ENCODE measurements around the gene KCNG4.

KCNG4 gene

DNA sequence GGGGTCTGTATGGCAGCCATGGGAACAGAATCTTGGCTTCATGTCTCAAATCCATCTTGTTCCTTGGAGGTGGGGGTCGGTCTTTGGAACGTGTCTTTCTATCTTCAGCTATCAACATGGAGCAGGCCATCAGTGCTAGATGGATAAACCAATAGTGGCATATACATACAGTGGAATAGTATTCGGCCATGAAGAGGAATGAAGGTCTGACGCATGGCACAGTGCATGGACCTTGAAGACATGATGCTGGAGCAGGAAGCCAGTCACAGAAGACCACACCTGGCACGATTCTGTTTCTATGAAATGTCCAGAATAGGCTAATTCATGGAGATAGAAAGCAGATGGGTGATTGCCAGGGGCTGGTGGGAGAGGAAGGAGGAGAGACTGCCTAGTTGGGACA lies 7.8 kb downstream of the KCNG4 start:
- no peak for DNase-seq (ENCODE audit: low read depth in 2 of 2)
- TF ChIP-seq, protein P1, sequence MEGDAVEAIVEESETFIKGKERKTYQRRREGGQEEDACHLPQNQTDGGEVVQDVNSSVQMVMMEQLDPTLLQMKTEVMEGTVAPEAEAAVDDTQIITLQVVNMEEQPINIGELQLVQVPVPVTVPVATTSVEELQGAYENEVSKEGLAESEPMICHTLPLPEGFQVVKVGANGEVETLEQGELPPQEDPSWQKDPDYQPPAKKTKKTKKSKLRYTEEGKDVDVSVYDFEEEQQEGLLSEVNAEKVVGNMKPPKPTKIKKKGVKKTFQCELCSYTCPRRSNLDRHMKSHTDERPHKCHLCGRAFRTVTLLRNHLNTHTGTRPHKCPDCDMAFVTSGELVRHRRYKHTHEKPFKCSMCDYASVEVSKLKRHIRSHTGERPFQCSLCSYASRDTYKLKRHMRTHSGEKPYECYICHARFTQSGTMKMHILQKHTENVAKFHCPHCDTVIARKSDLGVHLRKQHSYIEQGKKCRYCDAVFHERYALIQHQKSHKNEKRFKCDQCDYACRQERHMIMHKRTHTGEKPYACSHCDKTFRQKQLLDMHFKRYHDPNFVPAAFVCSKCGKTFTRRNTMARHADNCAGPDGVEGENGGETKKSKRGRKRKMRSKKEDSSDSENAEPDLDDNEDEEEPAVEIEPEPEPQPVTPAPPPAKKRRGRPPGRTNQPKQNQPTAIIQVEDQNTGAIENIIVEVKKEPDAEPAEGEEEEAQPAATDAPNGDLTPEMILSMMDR (IDR thresholded peaks at IDR 0.05; ENCODE audit: low read depth, low read length), result no peak
- H3K4me3 ChIP-seq (replicated peaks in 1 of 2; ENCODE audit: low read depth in 2 of 2, low read length in 2 of 2), result no peak overlapping the region

DNA sequence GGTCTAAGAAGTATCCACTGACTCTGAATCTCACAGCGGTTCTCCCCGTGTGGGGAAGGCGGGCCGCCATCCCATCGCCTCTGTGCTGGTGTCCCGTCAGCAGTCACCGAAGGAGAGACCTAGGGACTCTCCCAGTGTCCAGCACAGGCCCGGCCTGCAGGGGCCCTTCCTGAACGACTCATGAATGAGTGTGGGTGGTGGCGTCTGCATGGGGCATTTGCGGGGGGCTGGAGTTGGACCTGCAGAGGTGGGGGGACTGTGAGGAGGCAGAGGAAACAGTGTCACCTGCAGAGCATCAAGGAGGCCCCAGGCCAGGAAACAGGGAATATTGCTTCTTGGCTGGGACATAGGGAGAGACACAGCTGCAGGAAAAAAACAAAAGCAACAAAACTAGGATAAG lies 10.3 kb downstream of the KCNG4 start:
- no peak overlapping the region for H3K4me3 ChIP-seq (replicated peaks in 1 of 2; ENCODE audit: low read depth in 2 of 2, low read length in 2 of 2)
- TF ChIP-seq, protein P1 (IDR thresholded peaks at IDR 0.05; ENCODE audit: low read depth, low read length), result no peak
- DNase-seq (ENCODE audit: low read depth in 2 of 2), result no peak

DNA sequence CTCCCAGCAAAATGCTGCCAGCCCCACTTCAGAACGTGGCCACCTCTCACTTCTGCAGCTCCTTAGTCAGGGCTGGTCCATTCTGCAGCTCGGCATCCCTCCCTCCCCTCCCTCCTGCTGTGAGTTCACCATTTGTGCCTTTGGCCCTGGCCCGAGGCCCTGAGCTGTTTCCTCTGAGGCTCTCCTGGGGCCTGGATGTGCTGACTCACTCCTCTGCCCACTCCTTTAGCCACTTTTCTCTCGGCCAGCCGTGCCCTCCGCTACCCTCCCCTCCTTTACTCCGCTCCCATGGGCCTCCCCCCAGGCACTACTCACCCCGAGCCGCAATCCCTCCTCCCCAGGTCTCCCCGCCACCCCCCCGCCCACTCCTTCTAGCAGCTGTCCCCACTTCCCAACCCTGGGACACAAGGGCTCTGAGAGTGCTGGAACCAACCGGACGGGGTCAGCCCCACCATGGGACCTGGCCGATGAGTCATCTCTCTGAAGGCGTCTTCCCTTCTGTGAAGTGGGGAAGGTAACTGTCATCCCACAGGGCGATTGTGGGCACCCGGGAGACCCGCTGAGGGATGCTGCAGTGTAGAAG lies 11.5 kb downstream of the KCNG4 start:
- H3K4me3 ChIP-seq (replicated peaks in 1 of 2; ENCODE audit: low read depth in 2 of 2, low read length in 2 of 2), result no peak overlapping the region
- DNase-seq (ENCODE audit: low read depth in 2 of 2), result peak; percentile 92 to 93
- TF ChIP-seq, protein P1 (IDR thresholded peaks at IDR 0.05; ENCODE audit: low read depth, low read length), result no peak

DNA sequence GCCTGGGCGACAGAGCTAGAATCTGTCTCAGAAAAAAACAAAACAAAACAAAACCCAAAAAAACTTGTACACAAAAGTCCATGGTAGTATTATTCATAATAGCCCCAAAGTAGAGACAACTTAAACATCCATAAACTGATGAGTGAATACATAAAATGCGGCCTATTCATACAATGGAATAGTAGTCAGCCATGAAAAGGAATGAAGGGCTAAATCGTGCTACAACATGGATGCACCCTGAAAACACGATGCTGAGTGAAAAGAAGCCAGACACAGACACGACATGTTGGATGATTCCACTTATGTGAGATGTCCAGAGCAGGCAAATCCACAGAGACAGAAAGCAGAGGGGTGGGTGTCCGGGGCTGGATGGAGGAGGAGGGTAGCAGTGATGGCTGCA lies 12.3 kb downstream of the KCNG4 start:
- TF ChIP-seq, protein P1 (IDR thresholded peaks at IDR 0.05; ENCODE audit: low read depth, low read length), result no peak
- no peak overlapping the region for H3K4me3 ChIP-seq (replicated peaks in 1 of 2; ENCODE audit: low read depth in 2 of 2, low read length in 2 of 2)
- no peak for DNase-seq (ENCODE audit: low read depth in 2 of 2)

DNA sequence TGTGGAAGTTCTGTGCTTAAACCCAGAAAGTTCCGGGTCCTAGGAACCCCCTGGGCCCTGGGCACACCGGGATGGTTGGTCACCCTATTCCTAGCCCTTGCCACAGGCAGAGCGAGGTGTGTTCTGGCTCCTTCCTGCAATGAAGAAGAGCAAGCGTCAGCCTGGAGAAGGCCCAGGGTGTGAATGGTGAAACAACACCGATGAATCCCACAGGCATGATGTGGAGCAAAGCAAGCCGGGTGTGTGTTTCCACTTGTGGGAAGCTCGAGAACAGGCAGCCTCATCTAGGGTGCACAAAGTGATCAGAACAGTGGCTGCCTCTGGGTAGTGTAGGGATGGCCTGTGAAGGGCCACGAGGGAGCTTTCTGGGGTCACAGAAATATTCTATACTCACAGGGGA lies 13.8 kb downstream of the KCNG4 start:
- TF ChIP-seq, protein P1 (IDR thresholded peaks at IDR 0.05; ENCODE audit: low read depth, low read length), result no peak
- no peak overlapping the region for H3K4me3 ChIP-seq (replicated peaks in 1 of 2; ENCODE audit: low read depth in 2 of 2, low read length in 2 of 2)
- DNase-seq (ENCODE audit: low read depth in 2 of 2), result no peak

DNA sequence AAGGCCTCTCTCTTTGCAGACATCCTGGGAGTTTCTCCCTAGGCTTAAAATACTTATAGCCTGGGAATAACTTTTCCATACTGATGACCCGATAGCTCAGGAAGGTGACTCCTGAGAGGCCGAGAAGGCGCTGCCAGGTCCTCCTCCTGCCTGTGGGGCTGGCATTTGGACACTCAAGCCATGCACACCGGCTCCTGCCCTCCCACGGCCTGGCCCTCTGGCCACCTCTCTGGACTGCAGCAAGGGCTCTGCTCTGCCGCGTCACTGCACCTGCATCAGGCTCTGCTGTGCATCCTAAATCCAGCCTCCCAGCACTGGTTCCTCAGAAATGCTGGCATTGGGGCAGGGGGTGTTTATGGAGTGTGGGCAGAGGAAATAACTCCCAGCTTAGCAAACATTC lies 14.2 kb downstream of the KCNG4 start:
- no peak for DNase-seq (ENCODE audit: low read depth in 2 of 2)
- no peak overlapping the region for H3K4me3 ChIP-seq (replicated peaks in 1 of 2; ENCODE audit: low read depth in 2 of 2, low read length in 2 of 2)
- TF ChIP-seq, protein P1 (IDR thresholded peaks at IDR 0.05; ENCODE audit: low read depth, low read length), result no peak

DNA sequence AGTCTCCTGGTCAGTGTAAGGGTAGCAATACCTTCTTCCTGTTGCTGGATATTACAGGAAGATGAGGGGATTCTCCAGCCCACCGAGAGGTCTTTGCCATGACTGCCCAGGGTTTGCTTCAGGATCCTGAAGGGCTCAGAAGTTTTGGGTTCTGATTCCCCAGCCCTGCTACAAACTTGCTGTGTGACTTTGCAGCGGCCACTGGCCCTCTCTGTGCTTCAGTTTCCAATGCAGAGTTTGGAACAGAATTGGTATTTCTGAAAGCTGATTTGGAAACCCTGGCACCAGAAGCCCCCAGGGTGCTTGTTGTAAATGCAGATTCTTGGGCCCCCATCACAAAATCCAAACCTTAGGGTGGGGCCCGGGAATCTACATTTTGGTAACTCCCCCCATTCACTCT lies 14.7 kb downstream of the KCNG4 start:
- no peak for DNase-seq (ENCODE audit: low read depth in 2 of 2)
- H3K4me3 ChIP-seq (replicated peaks in 1 of 2; ENCODE audit: low read depth in 2 of 2, low read length in 2 of 2), result no peak overlapping the region
- TF ChIP-seq, protein P1 (IDR thresholded peaks at IDR 0.05; ENCODE audit: low read depth, low read length), result no peak

Measured in cardiac fibroblast (primary cell).